Right lobe of liver (tissue), 4 donors: ENCODE data around the gene HS1BP3.
A peak's percentile ranks its signal among the peaks of the same experiment; 100 is the strongest.

Experiments used
- POLR2A ChIP-seq: fragments of 450-650 bp; IDR thresholded peaks from one replicate; pipeline ENCODE4 v1.6.1; 2017; ENCODE audit warnings: antibody characterized with exemption, mild to moderate bottlenecking
- TF ChIP-seq, protein P1 (sequence below), 4 donors: fragments of 200-600 bp in 3 of 4; fragments of 450-650 bp in 1 of 4; IDR thresholded peaks; one replicate each; pipeline versions ENCODE4 v1.5.1 to v1.8.0; 2016 to 2022; ENCODE audit warnings: antibody characterized with exemption in 4 of 4, mild to moderate bottlenecking in 2 of 4
- donor health status: DM: no; HTN: no; CAD: no.
- donor health status: DM: no; HTN: no; CAD: no.
- donor health status: DM: no; HTN: yes; CAD: no.

DNA sequence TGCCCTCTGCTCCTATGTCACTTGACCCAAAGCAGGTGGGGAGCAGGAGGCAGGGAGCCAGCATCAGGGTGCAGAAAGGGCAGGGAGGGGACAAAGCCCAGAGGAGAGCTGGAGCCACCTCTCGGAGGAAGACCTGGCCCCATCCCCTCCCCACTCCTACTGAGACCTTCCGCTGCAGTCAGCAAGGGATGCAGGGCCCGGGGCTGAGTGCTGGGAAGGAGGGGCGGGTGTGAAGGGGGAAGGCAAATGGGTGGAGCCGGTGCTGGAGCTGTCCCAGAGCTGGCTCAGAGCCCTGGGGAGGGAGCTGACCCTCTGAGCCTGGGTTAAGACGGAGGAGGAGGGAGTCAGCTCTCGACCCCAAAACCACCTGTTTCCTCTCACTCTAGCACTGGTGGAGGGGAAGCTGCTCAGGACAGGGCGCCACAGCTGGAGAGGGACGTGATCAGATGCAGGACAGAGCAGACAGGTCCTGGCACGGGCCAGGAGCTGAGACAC lies 33.8 kb downstream of the HS1BP3 start:
- TF ChIP-seq, protein P1, sequence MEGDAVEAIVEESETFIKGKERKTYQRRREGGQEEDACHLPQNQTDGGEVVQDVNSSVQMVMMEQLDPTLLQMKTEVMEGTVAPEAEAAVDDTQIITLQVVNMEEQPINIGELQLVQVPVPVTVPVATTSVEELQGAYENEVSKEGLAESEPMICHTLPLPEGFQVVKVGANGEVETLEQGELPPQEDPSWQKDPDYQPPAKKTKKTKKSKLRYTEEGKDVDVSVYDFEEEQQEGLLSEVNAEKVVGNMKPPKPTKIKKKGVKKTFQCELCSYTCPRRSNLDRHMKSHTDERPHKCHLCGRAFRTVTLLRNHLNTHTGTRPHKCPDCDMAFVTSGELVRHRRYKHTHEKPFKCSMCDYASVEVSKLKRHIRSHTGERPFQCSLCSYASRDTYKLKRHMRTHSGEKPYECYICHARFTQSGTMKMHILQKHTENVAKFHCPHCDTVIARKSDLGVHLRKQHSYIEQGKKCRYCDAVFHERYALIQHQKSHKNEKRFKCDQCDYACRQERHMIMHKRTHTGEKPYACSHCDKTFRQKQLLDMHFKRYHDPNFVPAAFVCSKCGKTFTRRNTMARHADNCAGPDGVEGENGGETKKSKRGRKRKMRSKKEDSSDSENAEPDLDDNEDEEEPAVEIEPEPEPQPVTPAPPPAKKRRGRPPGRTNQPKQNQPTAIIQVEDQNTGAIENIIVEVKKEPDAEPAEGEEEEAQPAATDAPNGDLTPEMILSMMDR (IDR thresholded peaks at IDR 0.05) = no peak
- peak; percentile 42 for TF ChIP-seq POLR2A
